Glomerular visceral epithelial cell (primary cell): ENCODE data around the gene ETF1.
A peak's percentile ranks its signal among the peaks of the same experiment; 100 is the strongest.
"Not testable (repeated sequence)": the region's sequence is repeated elsewhere in the genome, so short reads cannot be mapped to it uniquely, and the experiment has no call there.

ENCODE experiments used
- DNase-seq: peaks from one replicate; pipeline ENCODE4 v3.0.0-alpha.2; 2016; ENCODE audit errors: extremely low spot score

ETF1 gene

GRCh38 chr5:138490648-138491283, 52.3 kb downstream of the ETF1 start:
- DNase-seq: no peak

GRCh38 chr5:138489683-138490061, 53.4 kb downstream of the ETF1 start:
- DNase-seq: no peak

DNA sequence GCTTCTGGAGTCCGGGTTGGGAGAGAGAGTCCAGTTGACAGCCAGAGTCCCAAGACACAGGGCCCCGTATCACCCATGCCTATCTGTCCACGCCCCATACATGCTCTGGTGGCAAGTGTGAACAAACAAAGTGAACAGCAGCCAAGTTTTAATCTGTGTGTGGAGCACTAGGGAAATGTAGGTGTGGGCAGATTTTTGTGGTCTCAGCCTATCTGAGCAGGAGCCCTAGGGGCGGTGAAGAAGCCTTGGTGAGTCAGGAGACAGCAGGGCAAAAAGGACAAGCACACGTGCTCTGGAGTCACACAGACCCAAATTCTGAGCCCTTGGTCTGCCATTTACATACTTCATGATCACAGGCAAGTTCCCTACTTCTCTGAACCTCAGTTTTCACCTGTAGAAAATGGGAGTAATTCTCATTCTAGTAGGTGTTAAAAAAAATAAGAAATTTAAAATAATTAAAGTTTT, 54.5 kb downstream of the ETF1 start:
- peak; percentile 62 for DNase-seq

DNA sequence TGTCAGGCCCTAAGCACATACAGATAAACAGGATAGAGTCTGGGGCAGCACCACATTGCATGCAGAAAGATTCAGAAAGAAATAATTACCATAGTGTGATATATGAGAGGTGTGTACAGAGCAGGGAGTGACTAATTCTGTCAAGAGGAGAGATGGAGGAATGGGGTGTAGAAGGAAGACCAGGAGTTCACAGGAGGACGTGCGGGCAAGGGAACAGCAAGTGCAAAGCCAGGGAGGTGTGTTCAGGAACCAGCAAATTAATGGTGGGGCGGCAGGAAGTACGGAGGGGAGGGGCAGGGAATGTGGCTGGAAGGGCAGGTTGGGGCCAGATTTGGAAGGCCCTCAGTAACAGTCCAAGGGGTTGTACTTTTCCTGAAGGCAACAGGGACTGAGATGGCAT, 60.4 kb downstream of the ETF1 start:
- no peak for DNase-seq

GRCh38 chr5:138476918-138477317, 66.1 kb downstream of the ETF1 start:
- no peak for DNase-seq

DNA sequence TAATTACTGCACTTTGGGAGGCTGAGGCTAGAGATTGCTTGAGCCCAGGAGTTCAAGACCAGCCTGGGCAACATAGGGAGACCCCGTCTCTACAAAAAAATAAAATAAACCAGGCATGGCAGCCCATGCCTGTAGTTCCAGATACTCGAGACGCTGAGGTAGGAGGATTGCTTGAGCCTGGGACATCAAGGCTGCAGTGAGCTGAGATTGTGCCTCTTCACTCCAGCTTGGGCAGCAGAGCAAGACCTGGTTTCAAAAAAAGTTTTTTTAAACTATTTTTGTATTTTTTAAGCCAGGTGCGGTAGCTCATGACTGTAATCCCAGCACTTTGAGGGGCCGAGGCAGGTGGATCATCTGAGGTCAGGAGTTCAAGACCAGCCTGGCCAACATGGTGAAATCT, 69.9 kb downstream of the ETF1 start:
- not testable (repeated sequence) for DNase-seq

- no peak for DNase-seq
Observed at GRCh38 chr5:138472353-138472752, 70.7 kb downstream of the ETF1 start.

DNA sequence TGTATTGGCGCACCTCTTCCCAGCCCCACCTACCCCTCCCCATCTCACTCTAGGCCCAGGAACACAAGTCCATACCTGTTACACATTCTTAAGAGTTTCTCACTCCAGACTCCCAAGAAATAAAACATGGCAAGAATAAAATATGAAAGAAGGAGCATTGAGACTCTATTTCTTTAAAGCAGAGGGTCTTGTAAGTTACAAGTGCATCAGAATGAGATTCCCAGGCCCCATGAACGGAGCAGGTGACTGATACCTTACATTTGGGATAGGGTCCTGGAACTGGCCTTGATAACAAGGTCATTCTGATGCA, 72.0 kb downstream of the ETF1 start:
- peak; percentile 41 for DNase-seq

- no peak for DNase-seq
Observed at GRCh38 chr5:138470322-138471051, 72.5 kb downstream of the ETF1 start.

DNA sequence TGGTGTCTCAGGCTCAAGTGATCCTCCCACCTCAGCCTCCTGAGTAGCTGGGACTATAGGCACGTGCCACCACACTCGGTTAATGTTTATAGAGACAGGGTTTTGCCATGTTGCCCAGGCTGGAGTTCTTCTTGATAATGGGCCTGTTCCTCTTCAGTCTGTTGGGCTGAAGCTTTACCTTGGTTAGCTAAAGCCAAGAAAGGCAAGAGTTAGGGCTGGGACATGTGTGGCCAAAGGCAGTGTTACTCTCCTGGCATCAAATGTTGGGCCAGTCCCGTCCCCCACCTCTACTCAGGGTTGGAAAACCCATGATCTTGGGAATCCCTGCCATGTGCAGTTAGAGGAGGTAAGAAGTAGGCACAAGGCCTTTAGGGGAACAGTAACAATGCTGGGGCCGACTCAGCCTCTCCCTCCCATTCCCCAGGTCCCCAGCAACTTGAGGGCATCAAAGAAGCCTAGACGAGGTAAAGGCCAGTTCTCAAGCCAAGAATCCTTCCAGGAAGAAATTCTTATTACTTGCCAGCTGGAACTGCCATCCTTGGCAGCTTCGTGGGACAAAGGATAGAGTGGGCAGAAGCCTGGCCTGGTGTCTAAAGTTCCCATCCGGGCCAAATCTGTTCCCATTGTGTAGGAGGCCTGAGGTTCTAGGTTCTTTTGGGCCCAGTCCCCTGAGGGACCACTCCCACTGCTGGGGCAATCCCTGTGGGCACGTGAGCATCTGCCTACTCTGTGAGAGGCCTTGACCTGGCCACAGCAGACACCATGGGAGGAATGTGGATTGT, 73.3 kb downstream of the ETF1 start:
- DNase-seq: peak; percentile 65

GRCh38 chr5:138468966-138469539, 74.0 kb downstream of the ETF1 start:
- DNase-seq: peak; percentile 62

- DNase-seq: peak; percentile 57
Observed at GRCh38 chr5:138468133-138468965, 74.7 kb downstream of the ETF1 start.

DNA sequence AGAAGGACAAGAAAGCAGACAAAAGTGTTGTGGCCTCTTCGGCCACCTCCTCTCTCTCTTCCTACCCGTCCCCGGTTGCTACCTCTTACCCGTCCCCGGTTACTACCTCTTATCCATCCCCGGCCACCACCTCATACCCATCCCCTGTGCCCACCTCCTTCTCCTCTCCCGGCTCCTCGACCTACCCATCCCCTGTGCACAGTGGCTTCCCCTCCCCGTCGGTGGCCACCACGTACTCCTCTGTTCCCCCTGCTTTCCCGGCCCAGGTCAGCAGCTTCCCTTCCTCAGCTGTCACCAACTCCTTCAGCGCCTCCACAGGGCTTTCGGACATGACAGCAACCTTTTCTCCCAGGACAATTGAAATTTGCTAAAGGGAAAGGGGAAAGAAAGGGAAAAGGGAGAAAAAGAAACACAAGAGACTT, 75.3 kb downstream of the ETF1 start:
- peak; percentile 61 for DNase-seq

GRCh38 chr5:138466900-138467710, 75.9 kb downstream of the ETF1 start:
- peak; percentile 70 for DNase-seq

DNA sequence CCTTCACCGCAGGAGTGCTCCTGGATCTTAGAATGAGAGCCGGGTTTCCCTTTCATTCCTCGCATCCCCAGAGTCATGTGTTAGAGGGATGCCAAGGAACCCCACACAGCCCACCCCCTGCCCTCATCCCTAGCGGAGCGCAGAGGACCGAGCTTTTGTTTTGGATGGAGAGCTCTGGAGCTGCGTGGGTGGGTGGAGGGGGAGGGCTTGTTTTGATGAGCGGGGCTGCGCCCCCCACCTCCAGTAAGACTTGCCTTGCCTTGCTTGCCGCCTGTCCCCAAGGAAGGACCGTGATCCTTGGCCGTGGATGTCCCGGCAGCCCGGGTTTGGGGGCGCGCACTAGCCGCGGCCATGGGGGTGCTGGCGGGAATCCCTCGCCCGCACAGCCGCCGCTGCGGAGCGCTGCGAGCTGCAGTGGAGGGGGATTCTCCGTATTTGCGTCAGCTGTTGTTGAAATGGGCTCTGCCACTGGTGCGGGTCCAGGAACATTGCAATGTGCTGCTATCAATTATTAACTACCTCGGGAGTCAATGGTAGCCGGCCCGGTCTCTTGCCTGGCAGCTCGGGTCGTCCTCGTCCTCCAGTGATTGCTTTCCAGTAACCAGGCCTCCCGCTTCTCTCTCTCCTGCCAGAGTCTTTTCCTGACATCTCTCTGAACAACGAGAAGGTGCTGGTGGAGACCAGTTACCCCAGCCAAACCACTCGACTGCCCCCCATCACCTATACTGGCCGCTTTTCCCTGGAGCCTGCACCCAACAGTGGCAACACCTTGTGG, 76.7 kb downstream of the ETF1 start:
- DNase-seq: no peak

- peak; percentile 98 for DNase-seq
Observed at GRCh38 chr5:138465261-138466124, 77.5 kb downstream of the ETF1 start, which contains the start of gene EGR1. TSS of gene EGR1 (plus strand) at chr5:138465479. CDS start at chr5:138465762, 283 bp downstream.

DNA sequence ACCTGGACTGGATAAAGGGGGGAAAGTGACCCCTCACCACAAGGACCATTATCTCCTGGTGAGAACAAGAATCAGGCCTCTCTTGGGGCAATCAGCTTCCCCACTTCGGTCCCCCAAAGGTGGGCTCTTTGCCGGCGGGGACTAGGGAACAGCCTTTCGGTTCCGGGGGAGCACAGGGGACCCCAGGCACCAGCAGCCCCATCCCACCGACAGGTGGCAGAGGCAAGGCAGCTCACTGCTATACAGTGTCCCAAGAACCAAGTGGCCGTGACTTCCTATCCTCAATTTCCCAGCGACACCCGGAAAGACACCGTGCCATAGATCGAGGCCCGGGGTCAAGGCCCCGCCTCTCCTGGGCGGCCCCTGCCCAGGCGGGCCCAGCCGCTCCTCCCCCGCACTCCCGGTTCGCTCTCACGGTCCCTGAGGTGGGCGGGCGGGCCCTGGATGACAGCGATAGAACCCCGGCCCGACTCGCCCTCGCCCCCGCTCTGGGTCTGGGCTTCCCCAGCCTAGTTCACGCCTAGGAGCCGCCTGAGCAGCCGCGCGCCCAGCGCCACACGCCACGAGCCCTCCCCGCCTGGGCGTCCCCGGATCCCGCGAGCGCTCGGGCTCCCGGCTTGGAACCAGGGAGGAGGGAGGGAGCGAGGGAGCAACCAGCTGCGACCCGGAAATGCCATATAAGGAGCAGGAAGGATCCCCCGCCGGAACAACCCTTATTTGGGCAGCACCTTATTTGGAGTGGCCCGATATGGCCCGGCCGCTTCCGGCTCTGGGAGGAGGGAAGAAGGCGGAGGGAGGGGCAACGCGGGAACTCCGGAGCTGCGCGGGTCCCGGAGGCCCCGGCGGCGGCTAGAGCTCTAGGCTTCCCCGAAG, 78.4 kb downstream of the ETF1 start:
- peak; percentile 100 for DNase-seq

DNA sequence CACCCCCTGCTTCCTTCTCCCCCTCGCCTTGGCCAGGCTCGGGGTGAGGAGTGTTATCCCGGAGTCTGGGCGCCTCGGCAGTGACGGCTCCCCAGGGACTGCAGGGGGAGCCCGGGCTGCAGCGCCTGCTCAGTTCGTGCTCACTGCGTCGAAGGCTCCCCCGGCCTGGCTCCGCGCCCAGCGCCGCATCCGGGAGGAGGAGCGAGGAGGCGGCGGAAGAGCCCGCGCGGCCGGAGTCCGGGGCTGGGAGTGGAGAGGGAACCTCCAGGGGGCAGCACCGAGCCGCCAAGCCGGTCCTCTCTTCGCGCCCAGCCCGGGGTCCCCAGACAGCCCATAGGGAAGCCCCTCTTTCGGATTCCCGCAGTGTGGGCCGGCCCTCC, 79.0 kb downstream of the ETF1 start:
- peak; percentile 99 for DNase-seq
